HG02970 (cell line): ENCODE data around the gene ZDHHC5.
"Not testable (repeated sequence)": the region's sequence is repeated elsewhere in the genome, so short reads cannot be mapped to it uniquely, and the experiment has no call there.

Experiments used
- ATAC-seq: cut with Tn5 transposase; IDR thresholded peaks from one replicate; pipeline ENCODE4 v1.9.1; 2021; ENCODE audit warnings: mild to moderate bottlenecking, moderate library complexity, moderate number of reproducible peaks; ENCODE audit not compliant: unreplicated experiment, low FRiP score

ZDHHC5 gene

GRCh38 chr11:57643802-57644201, 24.1 kb upstream of the ZDHHC5 start:
- no peak for ATAC-seq

DNA sequence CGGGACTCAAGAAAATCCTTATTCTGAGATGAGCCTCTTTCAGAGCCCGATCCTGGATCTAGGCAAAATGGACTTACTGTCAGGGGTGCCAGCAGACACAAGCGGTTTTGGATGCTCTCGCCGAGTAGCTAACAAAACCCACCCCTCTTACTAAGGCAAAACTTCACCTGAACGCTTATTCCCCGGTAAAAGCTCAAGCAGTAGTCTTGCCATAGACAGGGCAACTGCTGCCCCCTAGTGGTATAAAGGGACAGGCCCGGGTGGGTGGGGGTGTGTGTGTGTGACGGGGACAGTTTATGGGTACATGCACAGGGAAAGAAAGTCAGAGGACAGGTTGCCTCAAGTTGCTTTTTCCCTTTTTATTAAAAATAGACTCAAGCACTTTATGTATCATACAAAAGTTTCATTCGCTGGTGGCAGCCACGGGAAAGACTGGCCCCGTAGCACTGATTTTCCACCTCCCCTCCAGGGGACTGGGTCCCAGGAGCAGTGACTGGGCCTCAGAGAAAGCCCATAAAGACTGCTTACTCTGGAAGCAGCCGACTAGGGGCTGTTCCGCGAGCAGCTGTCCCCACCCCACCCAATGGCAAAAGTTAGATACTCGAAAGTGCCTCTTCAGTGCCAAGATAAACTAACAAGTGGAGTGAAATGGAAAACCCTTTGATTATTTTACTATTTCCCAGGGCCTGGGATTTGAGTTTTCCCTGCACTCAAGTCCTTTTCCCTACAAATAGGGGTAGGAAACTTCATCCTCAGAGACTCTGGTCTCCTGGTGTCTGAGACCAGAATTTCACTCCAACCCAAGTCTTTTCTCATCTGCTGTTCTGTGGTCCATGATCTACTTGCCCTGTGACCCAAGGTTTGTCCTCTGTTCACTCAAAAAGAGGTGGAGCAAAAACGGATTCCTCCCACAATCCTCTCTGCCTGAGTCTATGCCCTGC, 22.9 kb upstream of the ZDHHC5 start:
- peak; percentile 53 for ATAC-seq

DNA sequence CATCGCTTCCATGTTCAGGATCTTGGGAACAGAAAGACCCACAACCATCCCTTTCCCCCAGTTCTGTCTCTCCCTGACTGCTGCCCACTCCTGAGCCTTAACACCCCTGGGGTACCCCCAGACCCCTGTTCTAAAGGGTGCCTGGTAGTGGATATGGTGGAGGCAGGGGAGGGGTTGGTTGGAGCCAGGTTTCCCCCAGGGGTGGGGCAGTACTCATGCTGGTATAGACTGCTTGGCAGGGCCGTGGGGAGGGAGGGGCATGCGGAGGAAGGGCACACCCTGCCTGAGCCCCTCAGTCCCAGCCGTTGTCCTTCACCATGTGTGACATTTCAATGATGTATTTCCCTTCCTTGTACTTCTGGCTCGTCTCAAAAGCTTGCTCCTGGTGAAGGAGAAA, 22.2 kb upstream of the ZDHHC5 start:
- no peak for ATAC-seq

DNA sequence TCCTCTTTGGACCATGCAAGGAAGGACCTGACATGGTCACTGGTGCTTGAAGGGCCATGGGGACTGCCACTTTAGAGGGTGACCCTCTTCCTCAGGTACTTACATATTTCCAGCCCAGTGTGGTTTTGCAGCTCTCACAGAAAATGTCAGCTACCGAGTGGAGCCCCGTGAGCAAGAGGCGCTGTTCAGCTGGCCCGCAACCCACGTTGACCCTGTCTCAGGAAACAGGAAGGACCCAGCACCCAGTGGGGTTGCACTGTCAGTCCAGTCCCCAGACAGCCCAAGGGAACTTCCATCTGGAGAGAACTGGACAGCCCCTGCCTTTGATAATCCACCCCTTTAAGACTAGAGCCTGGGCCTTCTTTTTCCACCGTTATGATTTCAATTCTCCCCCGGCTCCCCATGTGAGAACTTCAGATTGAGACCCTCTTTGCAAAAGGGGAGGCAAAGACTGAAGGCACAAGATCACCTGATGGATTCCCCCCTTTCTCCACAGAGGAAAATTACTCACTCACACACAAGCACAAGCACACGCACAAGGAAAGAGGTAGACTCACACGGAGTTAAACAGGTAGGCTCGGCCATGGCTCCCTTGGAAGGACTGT, 21.6 kb upstream of the ZDHHC5 start:
- no peak for ATAC-seq

GRCh38 chr11:57646799-57647303, 21.1 kb upstream of the ZDHHC5 start:
- no peak for ATAC-seq

DNA sequence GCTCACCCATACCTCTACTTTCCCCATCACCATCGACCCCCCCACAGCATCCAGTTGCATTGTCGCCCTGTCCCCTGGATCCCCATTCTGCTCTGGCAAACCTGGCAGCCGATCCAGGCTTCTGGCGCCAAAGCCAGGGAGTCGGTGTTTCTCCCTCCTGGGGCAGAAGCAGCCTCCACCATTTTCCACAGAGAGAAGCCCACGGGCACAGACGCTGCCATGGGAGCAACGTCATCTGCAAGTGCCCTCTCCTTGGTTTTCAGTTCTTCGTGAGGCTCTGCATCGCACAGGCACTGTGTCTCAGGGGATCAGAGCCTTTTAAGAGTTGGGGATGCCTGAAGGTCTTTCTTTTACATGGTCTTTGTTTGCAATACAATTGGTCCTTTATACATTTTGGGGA, 20.5 kb upstream of the ZDHHC5 start:
- no peak for ATAC-seq

- ATAC-seq: no peak
These were observed 19.7 kb upstream of the ZDHHC5 start for GRCh38 chr11:57647960-57648800.

GRCh38 chr11:57648801-57649735, 18.8 kb upstream of the ZDHHC5 start:
- no peak for ATAC-seq

GRCh38 chr11:57649826-57650738, 17.8 kb upstream of the ZDHHC5 start, which contains the start of gene YPEL4:
Gene YPEL4 (minus strand): TSS chr11:57649912. CDS start chr11:57647107, 2,805 bp downstream.
- no peak for ATAC-seq

- no peak for ATAC-seq
These were observed 17.2 kb upstream of the ZDHHC5 start for GRCh38 chr11:57650739-57651090.

GRCh38 chr11:57651408-57651807, 16.5 kb upstream of the ZDHHC5 start:
- no peak for ATAC-seq

DNA sequence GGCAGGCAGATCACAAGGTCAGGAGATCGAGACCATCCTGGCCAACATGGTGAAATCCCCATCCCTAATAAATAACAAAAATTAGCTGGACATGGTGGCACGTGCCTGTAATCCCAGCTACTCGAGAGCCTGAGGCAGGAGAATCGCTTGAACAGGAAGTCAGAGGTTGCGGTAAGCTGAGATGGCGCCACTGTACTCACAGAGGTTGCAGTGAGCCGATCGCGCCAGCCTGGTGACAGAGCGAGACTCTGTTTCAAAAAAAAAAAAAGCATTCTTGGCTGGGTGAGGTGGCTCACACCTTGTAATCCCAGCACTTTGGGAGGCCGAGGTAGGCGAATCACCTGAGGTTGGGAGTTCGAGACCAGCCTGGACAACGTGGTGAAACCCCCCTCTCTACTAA, 15.7 kb upstream of the ZDHHC5 start:
- ATAC-seq: not testable (repeated sequence)

- no peak for ATAC-seq
These were observed 15.3 kb upstream of the ZDHHC5 start for GRCh38 chr11:57652662-57653061.

- ATAC-seq: no peak
These were observed 14.8 kb upstream of the ZDHHC5 start for GRCh38 chr11:57653163-57653562.

GRCh38 chr11:57656885-57657193, 11.1 kb upstream of the ZDHHC5 start:
- ATAC-seq: no peak

DNA sequence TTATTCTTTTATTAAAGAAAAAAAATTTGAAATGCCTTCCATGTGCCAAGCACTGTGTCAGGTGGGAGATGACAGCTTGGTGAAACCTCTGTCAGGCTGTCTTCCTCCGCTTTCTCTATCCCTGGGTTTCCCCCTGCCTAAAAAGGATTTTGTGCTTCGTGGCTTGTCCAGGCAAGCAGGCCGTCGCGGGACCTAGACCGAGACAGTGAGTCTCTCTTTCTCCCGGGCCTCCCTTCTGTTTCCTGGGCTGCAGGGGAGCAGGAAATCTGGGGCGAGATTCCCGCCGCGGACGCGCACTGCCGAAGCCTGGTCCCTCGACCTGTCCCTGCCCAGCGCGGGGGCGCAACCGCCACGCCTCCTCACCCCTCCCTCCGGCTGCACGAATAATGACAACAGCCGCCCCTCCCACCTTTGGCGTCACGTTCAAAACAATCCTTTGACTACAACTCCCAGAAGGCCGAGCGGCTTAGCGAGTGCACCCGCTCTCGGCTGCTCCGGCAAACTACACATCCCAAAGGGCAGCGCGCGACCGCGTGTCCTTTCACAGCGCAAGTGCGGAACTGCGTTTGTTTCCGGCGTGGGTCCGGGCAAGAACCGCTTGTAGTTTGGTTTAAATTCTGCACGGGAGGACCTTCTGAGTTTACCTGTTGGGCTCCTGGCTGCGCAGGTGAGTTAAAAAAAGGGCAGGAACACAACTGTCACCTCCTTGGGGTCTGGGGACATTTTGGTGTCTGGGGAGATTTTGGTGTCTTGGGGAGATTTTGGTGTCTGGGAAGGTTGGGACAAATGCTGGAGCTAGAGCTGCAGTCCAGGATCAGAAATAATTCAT, 10.5 kb upstream of the ZDHHC5 start, which contains the start of gene CLP1:
CLP1 (plus strand) TSS at position 569 of the 829 bp plus-strand sequence. CDS start 1,715 bp downstream, outside the sequence.
- ATAC-seq: peak; percentile 99

DNA sequence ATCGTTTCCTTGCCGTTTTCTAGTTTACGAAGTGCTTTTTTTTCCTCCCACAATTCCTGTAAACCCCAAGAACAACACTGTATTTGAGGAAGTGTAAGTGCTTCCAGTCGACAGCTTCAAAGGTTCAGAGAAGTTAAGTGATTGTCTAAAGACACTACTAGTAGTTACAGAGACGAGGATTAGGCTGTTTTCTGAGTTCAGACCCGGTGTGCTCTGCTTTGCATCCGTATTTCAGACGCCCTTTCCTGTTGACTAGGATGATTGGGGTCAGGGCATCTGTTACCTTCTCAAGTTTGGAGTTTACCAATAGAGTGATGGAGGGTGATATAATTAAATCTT, 9.9 kb upstream of the ZDHHC5 start:
- ATAC-seq: no peak

- ATAC-seq: no peak
These were observed 8.2 kb upstream of the ZDHHC5 start for GRCh38 chr11:57659669-57660068.
